NCI-H2081 (cell line): ENCODE data around the gene ABR.
"Not testable (repeated sequence)": the region's sequence is repeated elsewhere in the genome, so short reads cannot be mapped to it uniquely, and the experiment has no call there.

Experiments used
- DNase-seq, 2 experiments: peaks; one replicate each; lab custom pipeline; 2025; lab: John Stamatoyannopoulos, UW

The ABR gene

GRCh38 chr17:1120596-1121441 is 59.0 kb downstream of the ABR start:
- DNase-seq: no peak

DNA sequence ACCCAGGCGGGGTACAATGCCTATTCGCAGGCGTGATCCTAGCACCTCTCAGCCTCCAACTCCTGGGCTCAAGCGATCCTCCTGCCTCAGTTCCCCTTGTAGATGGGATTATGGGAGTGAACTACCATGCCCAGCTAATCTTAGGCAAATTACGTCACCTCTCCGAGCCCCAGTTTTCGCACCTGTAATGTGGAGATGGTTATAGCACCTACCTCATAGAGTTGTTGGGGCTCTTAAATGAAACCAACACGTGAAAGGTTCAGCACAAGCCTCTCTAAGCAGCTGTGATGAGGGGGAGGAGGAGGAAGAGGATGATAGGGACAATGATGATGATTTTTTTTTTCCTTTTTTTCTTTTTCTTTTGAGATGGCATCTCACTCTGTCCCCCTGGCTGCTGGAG is 59.9 kb downstream of the ABR start:
- no peak for DNase-seq

- no peak for DNase-seq
These were observed 63.2 kb downstream of the ABR start for GRCh38 chr17:1116602-1117001.

DNA sequence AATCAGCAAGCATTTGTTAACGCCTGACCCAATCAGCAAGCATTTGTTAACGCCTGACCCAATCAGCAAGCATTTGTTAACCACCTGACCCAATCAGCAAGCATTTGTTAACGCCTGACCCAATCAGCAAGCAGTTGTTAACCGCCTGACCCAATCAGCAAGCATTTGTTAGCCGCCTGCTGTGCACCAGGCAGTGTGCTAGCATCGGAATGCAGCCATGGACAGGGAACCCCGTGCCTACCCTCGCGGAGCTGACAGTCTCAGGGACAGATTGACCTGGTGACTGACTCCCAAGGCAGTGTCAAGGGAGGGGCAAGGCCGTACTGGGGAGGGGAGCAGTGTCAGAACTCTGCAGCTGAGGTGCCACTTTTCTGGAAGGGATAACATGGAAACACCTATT is 66.9 kb downstream of the ABR start:
- DNase-seq: no peak

DNA sequence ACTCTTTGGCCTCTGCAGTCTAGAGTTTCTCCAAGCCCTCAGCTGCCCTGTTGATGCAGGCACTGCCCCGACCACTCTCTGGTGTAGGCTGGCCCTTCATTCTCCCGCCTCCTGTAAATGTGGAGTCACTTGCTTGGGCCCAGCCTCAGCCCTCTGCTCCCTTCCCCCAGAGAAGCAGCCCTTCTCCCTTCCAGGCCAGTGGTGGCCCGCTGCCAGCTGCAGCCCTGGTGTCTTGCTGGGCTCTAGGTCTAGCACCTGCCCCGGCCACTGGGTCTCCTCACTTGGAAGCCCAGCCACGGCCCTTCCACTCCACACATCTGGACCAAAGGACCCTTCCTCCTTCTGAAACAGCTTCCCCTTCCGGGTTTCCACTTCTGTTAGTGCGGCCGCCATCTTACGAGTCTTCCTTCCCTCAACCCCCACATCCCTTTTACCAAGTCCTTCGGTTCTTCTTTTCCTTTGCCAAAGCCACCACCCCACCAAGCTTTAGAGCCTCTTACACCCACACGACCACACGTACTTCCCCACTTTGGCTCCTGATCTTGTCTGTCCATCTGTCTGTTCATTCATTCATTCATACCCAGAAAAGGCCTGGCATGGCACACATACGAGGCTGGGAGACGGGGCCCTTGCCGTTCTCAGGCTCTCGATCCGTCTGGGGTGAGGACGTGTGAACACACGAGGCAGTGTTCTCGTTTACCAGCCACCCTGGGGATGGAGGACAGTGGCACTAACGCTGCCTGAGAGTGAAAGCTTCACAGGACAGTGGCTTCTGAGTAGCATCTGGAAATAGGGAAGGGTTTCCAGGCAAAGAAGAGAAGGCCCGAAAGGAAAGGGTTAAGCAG is 68.0 kb downstream of the ABR start:
- DNase-seq: no peak

DNA sequence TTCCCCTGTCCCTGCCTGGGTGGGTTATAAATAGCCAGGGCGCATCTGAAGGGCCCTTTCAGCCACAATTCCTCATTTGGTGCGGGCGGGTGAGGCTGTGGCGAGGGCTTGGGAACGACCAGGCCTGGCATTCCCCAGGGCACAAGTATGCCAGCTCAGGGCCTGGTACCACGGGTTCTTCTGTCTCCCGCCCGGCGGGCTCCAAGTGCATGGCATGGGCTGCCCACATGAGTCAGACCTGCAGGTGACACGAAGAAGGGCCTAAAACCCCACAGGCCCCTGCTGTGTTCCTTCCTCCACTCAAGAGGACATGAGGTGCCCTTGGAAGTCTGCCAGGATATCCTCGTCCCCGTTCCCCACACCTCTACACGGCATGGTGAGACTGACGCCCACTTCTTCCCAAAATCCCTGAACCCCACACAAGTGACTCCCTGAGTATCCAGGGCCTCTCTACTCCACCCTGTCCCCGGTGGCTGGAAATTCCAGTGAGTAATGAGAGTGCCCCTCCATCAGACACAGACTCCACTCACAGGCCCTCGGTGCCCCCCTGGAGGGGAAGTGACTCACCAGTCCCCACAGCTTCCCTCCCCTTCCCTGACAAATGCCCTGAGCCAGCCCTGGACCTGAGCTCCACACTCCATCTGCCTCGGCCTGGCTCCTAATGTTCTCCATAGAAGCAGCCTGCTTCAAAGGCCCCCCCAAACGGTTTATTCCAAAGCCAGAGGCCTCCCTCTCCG is 68.8 kb downstream of the ABR start:
- DNase-seq: peak in 1 of 2 experiments; percentile 31

DNA sequence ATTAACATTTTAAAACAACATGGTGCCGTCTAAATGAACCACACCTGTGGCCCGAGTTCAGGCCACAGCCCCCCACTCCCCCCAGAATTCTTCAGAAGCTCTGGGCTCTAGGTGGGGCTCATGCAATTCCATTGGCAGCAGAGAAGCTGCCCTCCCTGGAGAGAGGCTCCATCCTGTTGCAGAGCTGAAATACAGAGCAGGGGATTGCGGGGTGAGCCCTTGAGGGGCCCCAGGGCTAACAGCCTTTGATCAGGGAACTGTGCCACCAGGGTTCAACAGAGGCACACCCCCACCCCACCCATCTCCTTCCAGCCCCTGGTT is 69.3 kb downstream of the ABR start:
- no peak for DNase-seq

GRCh38 chr17:1109606-1110540 is 69.9 kb downstream of the ABR start:
- peak in 1 of 2 experiments; percentile 11 for DNase-seq

DNA sequence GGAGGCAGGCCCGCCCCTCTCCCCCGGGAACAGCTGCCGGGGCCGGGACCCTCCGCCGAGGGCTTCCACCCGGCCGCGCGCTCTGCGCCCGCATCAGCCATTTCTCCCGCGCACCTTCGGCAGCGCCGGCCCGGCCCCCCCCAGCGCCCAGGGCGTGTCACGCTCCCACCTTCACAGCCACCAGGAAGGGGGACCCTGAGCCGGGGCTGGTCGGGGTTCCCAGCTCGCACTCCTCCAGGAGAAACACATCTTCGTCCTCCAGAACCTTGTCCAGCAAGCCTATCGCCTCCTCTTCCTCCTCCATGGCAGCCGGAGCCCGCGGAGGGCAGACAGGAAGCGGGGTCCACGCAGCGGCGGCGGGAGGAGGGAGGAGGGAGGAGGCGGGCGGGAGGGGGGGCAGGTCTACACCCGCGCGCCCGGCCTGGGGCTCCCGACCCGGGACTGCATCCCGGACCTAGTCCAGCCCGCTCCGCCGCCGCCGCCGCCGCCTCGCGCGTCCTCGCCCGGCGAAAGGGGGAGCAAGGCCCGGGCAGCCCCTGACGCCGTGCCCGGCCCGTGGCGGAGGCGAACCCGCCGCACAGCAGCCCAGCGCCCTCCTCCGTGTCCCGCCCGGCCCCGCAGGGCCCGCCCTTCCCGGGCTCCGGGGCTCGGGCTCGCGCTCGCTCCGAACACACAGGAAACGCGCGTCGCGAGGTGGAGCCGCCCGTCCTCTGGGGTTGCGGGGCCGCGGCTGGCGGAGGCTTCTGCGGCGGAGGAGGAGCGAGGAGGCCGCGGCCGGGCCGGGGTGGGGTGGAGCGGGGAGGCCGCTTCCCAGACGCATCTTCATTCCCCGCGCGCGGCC is 70.8 kb downstream of the ABR start:
- DNase-seq: peak in 1 of 2 experiments; percentile 27

- DNase-seq: no peak
These were observed 71.4 kb downstream of the ABR start for GRCh38 chr17:1108478-1108764.

GRCh38 chr17:1107777-1108477 is 71.9 kb downstream of the ABR start:
- DNase-seq: no peak

- DNase-seq: no peak
These were observed 72.6 kb downstream of the ABR start for GRCh38 chr17:1107083-1107776.

GRCh38 chr17:1104222-1104621 is 75.6 kb downstream of the ABR start:
- no peak for DNase-seq

DNA sequence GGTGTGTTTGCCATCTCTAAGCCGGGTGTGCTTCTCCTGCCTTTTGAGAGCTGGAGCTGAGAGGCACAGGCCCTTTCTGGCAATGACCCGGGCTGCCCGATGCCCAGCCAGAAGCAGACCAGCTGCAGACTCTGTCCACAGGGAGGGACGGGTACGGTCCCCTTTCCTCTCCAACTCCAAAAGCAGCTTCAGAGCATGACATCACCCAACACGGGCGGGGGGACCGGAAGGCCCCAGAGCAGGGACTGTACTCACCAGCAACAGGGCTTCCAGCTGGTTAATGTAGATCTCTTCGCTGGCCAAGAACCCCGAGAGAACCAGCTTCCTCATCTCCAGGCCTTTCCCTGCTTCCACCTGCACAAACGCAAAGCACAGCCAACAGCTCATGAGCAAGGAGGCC is 79.4 kb downstream of the ABR start:
- no peak for DNase-seq

DNA sequence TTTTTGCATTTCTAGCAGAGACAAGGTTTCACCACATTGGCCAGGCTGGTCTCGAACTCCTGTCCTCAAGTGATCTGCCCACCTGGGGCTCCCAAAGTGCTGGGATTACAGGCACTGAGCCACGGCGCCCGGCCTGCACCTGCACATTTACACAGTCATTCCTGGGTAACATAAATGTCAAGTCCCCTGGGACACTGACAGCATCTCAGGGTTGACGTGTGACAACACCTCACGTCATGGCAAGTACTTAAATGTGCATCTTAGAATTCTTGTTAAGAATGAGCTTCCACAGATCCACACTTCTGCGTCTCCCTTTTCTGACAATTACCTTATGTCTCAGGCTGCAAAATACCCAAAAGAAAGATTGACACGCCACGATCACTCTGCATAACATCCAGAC is 80.5 kb downstream of the ABR start:
- DNase-seq: no peak

DNA sequence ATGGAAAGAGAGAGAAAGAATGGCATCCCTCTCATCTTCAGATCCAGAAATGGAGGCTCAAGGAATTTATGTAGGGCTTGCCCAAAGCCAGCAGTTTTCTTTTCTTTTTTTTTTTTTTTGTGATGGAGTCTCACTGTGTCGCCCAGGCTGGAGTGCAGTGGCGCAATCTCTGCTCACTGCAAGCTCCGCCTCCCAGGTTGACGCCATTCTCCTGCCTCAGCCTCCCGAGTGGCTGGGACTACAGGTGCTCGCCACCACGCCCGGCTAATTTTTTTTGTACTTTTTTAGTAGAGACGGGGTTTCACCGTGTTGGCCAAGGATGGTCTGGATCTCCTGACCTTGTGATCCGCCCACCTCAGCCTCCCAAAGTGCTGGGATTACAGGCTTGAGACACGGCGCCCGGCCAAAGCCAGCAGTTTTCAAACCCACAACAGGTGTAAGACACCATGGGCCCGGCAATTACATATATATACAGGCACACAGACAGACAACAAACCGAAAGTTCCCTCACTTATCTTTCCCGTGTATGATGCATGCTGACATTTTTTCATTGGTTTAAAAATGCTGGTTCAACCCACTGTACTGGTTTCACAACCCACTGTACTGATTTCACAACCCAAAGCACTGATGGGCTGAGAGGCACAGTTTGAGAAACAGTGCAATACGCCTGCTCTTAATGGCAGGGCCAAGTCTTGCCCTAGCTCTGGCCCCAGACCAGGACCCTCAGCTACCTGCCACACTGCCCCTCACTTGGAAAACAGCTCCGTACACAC is 81.6 kb downstream of the ABR start:
- DNase-seq: not testable (repeated sequence)

DNA sequence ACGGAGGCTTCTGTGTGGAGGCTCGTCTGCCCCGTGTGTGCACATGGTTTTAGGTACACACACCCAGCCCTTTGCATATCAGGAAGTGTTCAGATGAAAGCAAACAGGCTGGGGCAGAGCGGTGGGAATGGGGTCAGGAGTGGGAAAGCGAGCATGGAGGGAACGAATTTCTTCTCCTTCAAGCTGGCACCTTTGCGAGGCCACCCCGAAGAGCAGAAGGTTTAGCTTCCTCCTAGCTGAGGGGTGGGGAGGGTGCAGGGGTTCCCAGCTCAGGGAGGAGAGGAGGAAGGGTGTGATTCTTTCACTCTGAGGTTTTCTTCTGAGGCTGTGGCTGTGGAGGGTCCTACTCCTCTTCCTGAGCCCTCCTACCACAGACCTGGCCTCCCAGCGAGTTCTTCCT is 83.6 kb downstream of the ABR start:
- DNase-seq: no peak

- DNase-seq: no peak
These were observed 84.0 kb downstream of the ABR start for GRCh38 chr17:1095853-1096173.
